Chondrocyte (in vitro differentiated cells): ENCODE results near the gene TUBB6. TPM values are rescaled to one million over a fixed set of nuclear protein-coding genes. Genes with fewer than 3 reads are reported as not detected.

Source experiments
- DNase-seq: peaks from one replicate; pipeline ENCODE4 v3.0.0; 2021; ENCODE audit warnings: mixed read lengths, low spot score
- H3K27ac Mint-ChIP-seq: one replicate; pipeline ENCODE4 v1.8.0; 2021; ENCODE audit warnings: mild to moderate bottlenecking, moderate library complexity, mixed read lengths; ENCODE audit not compliant: unreplicated experiment
- H3K27me3 Mint-ChIP-seq: 2 replicates; pipeline ENCODE4 v1.8.0; 2021; ENCODE audit warnings: low read depth, mixed read lengths
- H3K36me3 Mint-ChIP-seq: 2 replicates; pipeline ENCODE4 v1.8.0; 2021; ENCODE audit warnings: low read depth, mixed read lengths
- H3K4me1 Mint-ChIP-seq: 2 replicates; pipeline ENCODE4 v1.8.0; 2021; ENCODE audit warnings: low read depth, mild to moderate bottlenecking, mixed read lengths
- H3K4me3 Mint-ChIP-seq: one replicate; pipeline ENCODE4 v1.8.0; 2021; ENCODE audit warnings: mild to moderate bottlenecking, moderate library complexity, mixed read lengths; ENCODE audit not compliant: unreplicated experiment
- H3K9me3 Mint-ChIP-seq: 2 replicates; pipeline ENCODE4 v1.8.0; 2021; ENCODE audit warnings: low read depth, mixed read lengths
- CTCF ChIP-seq: fragments of 200-600 bp; sonication (generic); IDR thresholded peaks from 2 replicates; pipeline ENCODE4 v1.5.0; 2021; ENCODE audit warnings: antibody characterized with exemption, mild to moderate bottlenecking, moderate library complexity
- long read RNA-seq: library from polyadenylated mRNA; stranded (forward); transcript quantifications from one replicate; pipeline ENCODE4 v2.0.0, GENCODE V29; 2021
- total RNA-seq: library from RNA; stranded (reverse); gene quantifications from 3 replicates; pipeline ENCODE4 v1.2.1, GENCODE V29; 2021

TUBB6 gene
- total RNA-seq = 196 to 204 TPM (median 198 TPM) in 3 replicates
- long read RNA-seq, transcript TUBB6-203 (4 exons, 788 nt) = minor isoform, 28 of 489 reads
- long read RNA-seq, transcript TUBB6-202 (3 exons, 2,163 nt) = minor isoform, 24 of 489 reads
- long read RNA-seq, transcript TUBB6-201 (4 exons, 2,064 nt) = major isoform, 370 of 489 reads
- long read RNA-seq, transcript TUBB6-213 (4 exons, 1,017 nt) = minor isoform, 18 of 489 reads
- long read RNA-seq, partial matches to known transcripts = 11 of 489 reads
- long read RNA-seq, other reads (novel, unspliced or antisense) = 21 of 489 reads

GRCh38 chr18:12307701-12308385 lies at the start of gene TUBB6:
TSS of gene TUBB6 (plus strand) at chr18:12308241. CDS start at chr18:12308293, 52 bp downstream.
- Mint-ChIP-seq H3K4me1 (peaks cover 41% of the 10 kb centered on the region), H3K27ac (peak within 1 kb of the TSS; percentile 98), H3K27me3 (no peaks in the 10 kb centered on the region), H3K9me3 (peaks cover 3% of the 10 kb centered on the region), H3K36me3 (peaks cover 21% of the 10 kb centered on the region), H3K4me3 (peak within 1 kb of the TSS; percentile 91)
- TF ChIP-seq CTCF = peak; percentile 60
- no peak for DNase-seq

- no peak overlapping the region for H3K4me3 Mint-ChIP-seq
- TF ChIP-seq CTCF = no peak
- no peaks in the 10 kb centered on the region for H3K36me3 Mint-ChIP-seq
- H3K4me1 Mint-ChIP-seq = peaks cover 17% of the 10 kb centered on the region
- peaks cover 2% of the 10 kb centered on the region for H3K27me3 Mint-ChIP-seq
- no peak overlapping the region for H3K27ac Mint-ChIP-seq
- H3K9me3 Mint-ChIP-seq = no peaks in the 10 kb centered on the region
- no peak for DNase-seq
These were observed 49.0 kb upstream of the TUBB6 start for GRCh38 chr18:12258719-12259705.

- Mint-ChIP-seq H3K4me3 (no peak overlapping the region), H3K27ac (no peak overlapping the region), H3K36me3 (no peaks in the 10 kb centered on the region), H3K9me3 (no peaks in the 10 kb centered on the region), H3K27me3 (peaks cover 6% of the 10 kb centered on the region), H3K4me1 (no peaks in the 10 kb centered on the region)
- no peak for TF ChIP-seq CTCF
- no peak for DNase-seq
These were observed 45.3 kb upstream of the TUBB6 start for GRCh38 chr18:12262748-12263147.

- no peaks in the 10 kb centered on the region for H3K4me1 Mint-ChIP-seq
- TF ChIP-seq CTCF = no peak
- peaks cover 6% of the 10 kb centered on the region for H3K27me3 Mint-ChIP-seq
- no peaks in the 10 kb centered on the region for H3K9me3 Mint-ChIP-seq
- DNase-seq = no peak
- H3K27ac Mint-ChIP-seq = no peak overlapping the region
- H3K36me3 Mint-ChIP-seq = no peaks in the 10 kb centered on the region
- no peak overlapping the region for H3K4me3 Mint-ChIP-seq
These were observed 43.2 kb upstream of the TUBB6 start for GRCh38 chr18:12264864-12265263.
